GM12873 (cell line): ENCODE data around the gene MSL3B.

Source experiments
- TF ChIP-seq, protein P1 (sequence below): IDR thresholded peaks from 2 replicates; pipeline ENCODE4 v1.5.1; 2012; ENCODE audit warnings: low read depth, mild to moderate bottlenecking, moderate library complexity, low read length, control low read depth; ENCODE audit not compliant: insufficient read depth; ENCODE audit errors: missing control alignments

MSL3B gene

DNA sequence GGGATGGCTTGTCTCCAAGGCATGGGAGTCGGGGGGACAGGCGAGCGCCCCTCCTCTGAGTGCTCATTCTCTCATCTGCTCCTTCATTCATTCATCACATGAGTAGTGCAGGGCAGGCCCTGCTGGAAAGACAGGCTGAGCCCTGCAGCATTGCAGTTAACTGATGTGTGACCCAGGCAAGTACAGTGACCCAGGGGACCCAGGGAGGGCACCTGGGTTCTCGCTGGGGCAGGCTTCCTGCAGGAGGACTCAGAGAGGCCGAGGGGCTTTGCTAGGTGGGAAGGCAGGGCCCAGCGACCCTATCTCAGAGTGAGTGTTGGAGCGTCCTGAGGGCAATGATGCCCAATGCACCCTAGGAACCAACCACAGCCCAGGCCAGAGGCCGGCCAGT is 44.5 kb downstream of the MSL3B start:
- TF ChIP-seq, protein P1, sequence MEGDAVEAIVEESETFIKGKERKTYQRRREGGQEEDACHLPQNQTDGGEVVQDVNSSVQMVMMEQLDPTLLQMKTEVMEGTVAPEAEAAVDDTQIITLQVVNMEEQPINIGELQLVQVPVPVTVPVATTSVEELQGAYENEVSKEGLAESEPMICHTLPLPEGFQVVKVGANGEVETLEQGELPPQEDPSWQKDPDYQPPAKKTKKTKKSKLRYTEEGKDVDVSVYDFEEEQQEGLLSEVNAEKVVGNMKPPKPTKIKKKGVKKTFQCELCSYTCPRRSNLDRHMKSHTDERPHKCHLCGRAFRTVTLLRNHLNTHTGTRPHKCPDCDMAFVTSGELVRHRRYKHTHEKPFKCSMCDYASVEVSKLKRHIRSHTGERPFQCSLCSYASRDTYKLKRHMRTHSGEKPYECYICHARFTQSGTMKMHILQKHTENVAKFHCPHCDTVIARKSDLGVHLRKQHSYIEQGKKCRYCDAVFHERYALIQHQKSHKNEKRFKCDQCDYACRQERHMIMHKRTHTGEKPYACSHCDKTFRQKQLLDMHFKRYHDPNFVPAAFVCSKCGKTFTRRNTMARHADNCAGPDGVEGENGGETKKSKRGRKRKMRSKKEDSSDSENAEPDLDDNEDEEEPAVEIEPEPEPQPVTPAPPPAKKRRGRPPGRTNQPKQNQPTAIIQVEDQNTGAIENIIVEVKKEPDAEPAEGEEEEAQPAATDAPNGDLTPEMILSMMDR = no peak

DNA sequence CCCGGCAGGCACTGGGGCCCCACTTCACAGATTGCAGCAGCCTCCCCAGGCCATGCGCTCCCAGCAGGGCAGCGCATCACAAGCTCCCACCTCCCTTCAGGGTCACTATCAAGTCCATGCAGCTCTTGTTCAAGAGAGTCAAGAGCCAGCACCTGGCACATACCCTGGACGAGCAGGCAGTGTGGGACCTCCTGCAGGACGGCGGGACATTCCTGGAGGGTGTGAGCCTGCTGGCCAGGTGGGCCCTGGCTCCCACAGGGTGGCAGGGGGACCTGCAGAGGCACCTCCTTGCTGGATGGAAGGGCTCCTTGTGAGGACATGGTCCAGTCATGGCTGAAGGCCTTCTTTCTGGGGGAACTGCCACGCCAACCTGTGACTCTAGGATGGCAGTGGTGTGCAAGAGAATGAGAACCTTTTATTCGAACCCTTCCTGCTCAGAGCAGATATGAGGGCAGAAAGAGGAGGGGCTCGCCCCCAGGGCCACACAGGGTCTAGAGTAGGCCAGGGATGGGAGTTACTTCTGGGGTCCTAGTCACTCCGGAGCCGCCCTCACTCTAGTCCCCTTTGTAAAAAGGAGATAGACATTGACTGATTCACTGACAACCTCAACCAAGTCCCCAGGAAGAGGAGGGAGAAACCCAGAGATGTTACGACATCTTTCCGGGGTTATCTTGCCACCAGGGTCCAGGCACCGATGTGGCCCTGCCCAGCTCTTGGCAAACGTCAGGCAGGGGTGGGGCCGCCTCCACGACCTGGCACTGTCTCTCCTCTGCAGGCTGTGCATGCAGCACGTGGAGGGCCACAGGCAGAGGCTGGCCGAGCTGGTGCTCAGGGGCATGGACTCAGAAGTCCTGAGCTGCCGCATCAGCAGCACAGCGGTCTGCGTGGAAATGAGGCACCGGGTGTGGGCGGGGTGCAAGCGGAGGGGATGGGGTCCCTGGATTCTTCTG is 45.1 kb downstream of the MSL3B start:
- TF ChIP-seq, protein P1 = no peak

DNA sequence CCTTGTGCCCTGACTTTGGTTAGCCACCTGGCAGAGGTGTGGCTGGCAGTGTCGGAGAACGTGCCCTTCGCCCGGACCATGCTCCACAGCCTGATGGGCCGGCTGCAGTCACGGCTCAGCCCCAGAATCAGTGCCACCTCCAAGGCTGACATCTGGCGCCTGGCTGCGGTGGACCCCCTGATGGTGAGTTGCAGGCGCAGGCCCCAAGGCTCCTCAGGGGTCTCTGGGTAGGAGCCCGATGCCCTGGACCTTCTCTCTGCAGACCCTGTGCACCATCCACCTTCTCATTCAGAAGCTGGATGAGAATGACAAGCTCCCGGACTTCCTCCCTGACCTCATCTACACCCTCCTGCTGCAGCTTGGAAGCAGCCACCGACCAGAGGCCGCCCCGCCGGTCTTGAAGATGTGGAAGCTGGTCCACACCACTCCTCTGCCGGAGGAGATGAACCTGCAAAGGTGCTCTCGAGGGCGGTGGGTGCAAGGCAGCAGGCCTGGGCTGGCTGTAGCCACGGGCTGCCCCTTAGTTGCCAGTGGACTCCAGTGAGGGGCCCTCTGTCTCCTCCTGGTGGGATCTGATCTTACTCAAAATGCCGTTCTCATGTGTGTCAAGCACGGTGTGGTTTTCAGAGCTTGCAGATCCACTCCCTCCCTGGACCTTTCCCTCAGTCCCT is 46.0 kb downstream of the MSL3B start:
- TF ChIP-seq, protein P1 = no peak

DNA sequence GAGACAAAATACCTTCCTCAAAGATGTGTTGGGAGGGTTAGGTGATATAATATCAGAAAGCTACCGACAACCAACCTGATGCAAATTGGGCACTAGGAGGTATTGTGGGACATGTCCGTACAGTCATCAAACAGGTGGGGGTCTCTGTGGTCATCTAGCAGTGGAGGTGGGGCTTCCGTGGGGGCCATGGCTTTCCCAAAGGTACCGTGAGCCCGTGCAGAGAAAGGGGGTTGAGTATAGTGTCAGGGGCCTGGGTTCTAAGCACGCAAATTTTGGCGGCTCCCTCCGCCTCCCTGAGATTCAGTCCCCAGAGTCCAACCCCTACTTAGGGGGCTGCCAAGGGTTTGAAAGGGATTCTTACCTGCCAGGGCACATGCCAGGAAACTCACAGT is 46.5 kb downstream of the MSL3B start:
- TF ChIP-seq, protein P1 = no peak

DNA sequence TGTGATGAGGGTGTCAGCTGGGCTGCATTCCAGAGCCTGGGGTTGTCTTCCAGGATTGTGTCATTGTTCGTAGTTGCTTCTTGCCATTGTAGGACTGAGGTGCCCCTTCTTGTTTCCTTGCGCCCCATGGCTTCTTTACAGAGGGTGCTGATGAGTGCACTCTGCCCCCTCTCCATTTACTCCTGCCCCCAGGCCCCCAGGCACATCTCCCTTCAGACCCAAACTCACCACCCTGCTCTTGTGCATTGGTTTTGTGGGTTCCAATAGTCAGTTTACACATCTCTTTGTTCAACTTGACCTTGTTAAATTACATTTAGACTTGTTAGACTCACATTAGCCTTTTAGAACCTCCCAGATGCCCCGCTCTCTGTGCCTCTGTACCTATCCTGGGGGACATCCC is 47.0 kb downstream of the MSL3B start:
- TF ChIP-seq, protein P1 = no peak

DNA sequence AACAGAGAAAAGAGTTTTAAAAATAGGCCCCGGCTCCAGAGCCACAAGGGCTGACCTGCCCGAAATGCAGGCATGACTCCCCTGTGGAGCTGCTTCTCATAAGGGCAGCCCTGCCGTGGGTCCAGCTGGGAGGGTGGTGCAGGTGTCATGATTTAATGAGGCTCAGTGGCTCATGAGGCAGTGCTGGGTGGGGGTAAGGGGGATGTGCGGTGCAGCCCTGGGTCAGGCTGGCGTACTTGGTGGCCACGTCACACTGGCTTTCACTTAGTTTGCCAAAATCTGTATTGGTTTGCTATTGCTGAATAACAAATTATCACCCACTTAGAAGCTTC is 47.4 kb downstream of the MSL3B start:
- TF ChIP-seq, protein P1 = no peak
